HepG2 (cell line): ENCODE measurements around the gene CNOT1. TPM values are rescaled to one million over a fixed set of nuclear protein-coding genes. Genes with fewer than 3 reads are reported as not detected.

Experiments
- FLYWCH1 ChIP-seq: sonication (generic); formaldehyde crosslinking; IDR thresholded peaks from 2 replicates; pipeline ENCODE4 v1.8.1; 2023; ENCODE audit warnings: mild to moderate bottlenecking, missing genetic modification reagents
- GATA4 ChIP-seq: sonication (generic); IDR thresholded peaks from 2 replicates; pipeline ENCODE4 v1.6.1; 2016; ENCODE audit warnings: antibody characterized with exemption, low read depth, borderline replicate concordance
- ISL2 ChIP-seq: sonication (generic); formaldehyde crosslinking; IDR thresholded peaks from 2 replicates; pipeline ENCODE4 v1.5.0; 2020; ENCODE audit warnings: missing genetic modification reagents
- MBNL3 ChIP-seq: fragments of 250-450 bp; sonication (Bioruptor Pico); conservative IDR thresholded peaks from 2 replicates; pipeline ENCODE4 v1.8.0; 2022; ENCODE audit warnings: mild to moderate bottlenecking, inconsistent platforms
- PRMT3 ChIP-seq: sonication (generic); formaldehyde crosslinking; IDR thresholded peaks from 2 replicates; pipeline ENCODE4 v1.8.1; 2022; ENCODE audit warnings: low read depth, mild to moderate bottlenecking, moderate library complexity, missing genetic modification reagents, borderline replicate concordance
- REXO4 ChIP-seq: sonication (generic); formaldehyde crosslinking; IDR thresholded peaks from 2 replicates; pipeline ENCODE4 v1.8.0; 2022; ENCODE audit warnings: missing genetic modification reagents, mild to moderate bottlenecking, borderline replicate concordance
- RNF219 ChIP-seq: sonication (generic); formaldehyde crosslinking; IDR thresholded peaks from 2 replicates; pipeline ENCODE4 v1.5.0; 2020; ENCODE audit warnings: mild to moderate bottlenecking, missing genetic modification reagents
- SAFB2 ChIP-seq: sonication (generic); formaldehyde crosslinking; IDR thresholded peaks from 2 replicates; pipeline ENCODE4 v1.5.1; 2020; ENCODE audit warnings: missing genetic modification reagents, low read depth, mild to moderate bottlenecking, borderline replicate concordance
- SALL1 ChIP-seq: sonication (generic); formaldehyde crosslinking; IDR thresholded peaks from 2 replicates; pipeline ENCODE4 v1.8.0; 2022; ENCODE audit warnings: mild to moderate bottlenecking, missing genetic modification reagents
- SMC3 ChIP-seq: IDR thresholded peaks from 2 replicates; pipeline ENCODE4 v1.6.1; 2011; ENCODE audit warnings: low read length, improper control_type of control experiment
- TBX2 ChIP-seq: sonication (generic); formaldehyde crosslinking; IDR thresholded peaks from 2 replicates; pipeline ENCODE4 v1.5.0; 2020; ENCODE audit warnings: missing genetic modification reagents, mild to moderate bottlenecking, borderline replicate concordance
- TEAD3 ChIP-seq: optimal IDR thresholded peaks from 2 replicates; pipeline ENCODE3; 2016; ENCODE audit warnings: borderline replicate concordance
- TOPORS ChIP-seq: sonication (generic); formaldehyde crosslinking; IDR thresholded peaks from 2 replicates; pipeline ENCODE4 v1.8.0; 2023; ENCODE audit warnings: mild to moderate bottlenecking, missing genetic modification reagents
- ZNF205 ChIP-seq: IDR thresholded peaks from 2 replicates; pipeline ENCODE4 v1.6.1; 2018; ENCODE audit warnings: missing biosample characterization, missing genetic modification reagents
- ZNF276 ChIP-seq: sonication (generic); formaldehyde crosslinking; IDR thresholded peaks from 2 replicates; pipeline ENCODE4 v1.4.0; 2020; ENCODE audit warnings: mild to moderate bottlenecking, low read depth, missing genetic modification reagents
- ZNF570 ChIP-seq: sonication (generic); formaldehyde crosslinking; IDR thresholded peaks from 2 replicates; pipeline ENCODE4 v1.4.0; 2020; ENCODE audit warnings: mild to moderate bottlenecking, missing genetic modification reagents, borderline replicate concordance
- polyA plus RNA-seq, 8 experiments: library from polyadenylated mRNA; depleted of rRNA in 3 of 8; stranded (reverse) in 7 of 8; unstranded in 1 of 8; fragments of >200 nt; fragmentation: Illumina TruSeq in 4 of 8; extraction: Trizol in 4 of 8; gene quantifications; 2 replicates each; pipeline versions ENCODE4 v1.2.1 to v1.2.3, GENCODE V29; 2011 to 2016; ENCODE audit warnings: low read depth in 4 of 8, missing spikeins in 1 of 8, mixed read lengths in 1 of 8; ENCODE audit not compliant: insufficient read depth in 1 of 8
- total RNA-seq, 5 experiments: library from RNA; depleted of rRNA; stranded (reverse); fragments of >200 nt; fragmentation: Illumina TruSeq; extraction: Trizol; gene quantifications; 2 replicates each; pipeline ENCODE4 v1.2.3, GENCODE V29; 2016; ENCODE audit warnings: low read depth in 1 of 5
- TF ChIP-seq, protein P1 (sequence below): IDR thresholded peaks from 2 replicates; pipeline ENCODE4 v1.6.1; 2012; ENCODE audit warnings: inconsistent platforms
- TF ChIP-seq, protein P2 (sequence below): sonication (generic); formaldehyde crosslinking; IDR thresholded peaks from 2 replicates; pipeline ENCODE4 v1.4.0; 2020; ENCODE audit warnings: missing genetic modification reagents
- TF ChIP-seq, protein P3 (sequence below), 2 experiments: sonication (generic) in 1 of 2; formaldehyde crosslinking in 1 of 2; IDR thresholded peaks; 2 replicates each; pipeline versions ENCODE4 v1.4.0 to v1.6.1; 2018 to 2020; ENCODE audit warnings: missing genetic modification reagents in 2 of 2, borderline replicate concordance in 1 of 2, low read depth in 1 of 2, mild to moderate bottlenecking in 1 of 2, missing biosample characterization in 1 of 2

Gene CNOT1
- total and polyA plus RNA-seq, 2 of the 13 experiments (the other 11 are each of a cell fraction or from before 2014, with no cell fraction given) = 188 to 232 TPM

GRCh38 chr16:58487566-58488351, 141.9 kb downstream of the CNOT1 start (continued):
- TF ChIP-seq ZNF276 (CRISPR knock-in tag) = 0 out of 2 replicates have a peak, but pooled peaks have one; percentile 76
- peak; percentile 61; the same call in 1 of the 2 replicates for TF ChIP-seq SAFB2
- no peak for TF ChIP-seq ISL2 (CRISPR knock-in tag)
- TF ChIP-seq, protein P1, sequence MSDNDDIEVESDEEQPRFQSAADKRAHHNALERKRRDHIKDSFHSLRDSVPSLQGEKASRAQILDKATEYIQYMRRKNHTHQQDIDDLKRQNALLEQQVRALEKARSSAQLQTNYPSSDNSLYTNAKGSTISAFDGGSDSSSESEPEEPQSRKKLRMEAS = peak; percentile 73; the same call in 1 of the 2 replicates
- peak; percentile 68; the same call in 1 of the 2 replicates for TF ChIP-seq SMC3
- TF ChIP-seq, protein P2, sequence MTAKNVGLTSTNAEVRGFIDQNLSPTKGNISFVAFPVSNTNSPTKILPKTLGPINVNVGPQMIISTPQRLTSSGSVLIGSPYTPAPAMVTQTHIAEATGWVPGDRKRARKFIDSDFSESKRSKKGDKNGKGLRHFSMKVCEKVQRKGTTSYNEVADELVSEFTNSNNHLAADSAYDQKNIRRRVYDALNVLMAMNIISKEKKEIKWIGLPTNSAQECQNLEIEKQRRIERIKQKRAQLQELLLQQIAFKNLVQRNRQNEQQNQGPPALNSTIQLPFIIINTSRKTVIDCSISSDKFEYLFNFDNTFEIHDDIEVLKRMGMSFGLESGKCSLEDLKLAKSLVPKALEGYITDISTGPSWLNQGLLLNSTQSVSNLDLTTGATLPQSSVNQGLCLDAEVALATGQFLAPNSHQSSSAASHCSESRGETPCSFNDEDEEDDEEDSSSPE (CRISPR knock-in tag) = peak; percentile 49; the same call in 1 of the 2 replicates
- TF ChIP-seq SALL1 (CRISPR knock-in tag) = peak; percentile 86
- no peak for TF ChIP-seq ZNF570 (CRISPR knock-in tag)
- TF ChIP-seq GATA4 = no peak
- no peak for TF ChIP-seq FLYWCH1 (CRISPR knock-in tag)
- peak; percentile 81 for TF ChIP-seq TEAD3 (CRISPR knock-in tag)
- TF ChIP-seq REXO4 (CRISPR knock-in tag) = no peak
- no peak for TF ChIP-seq PRMT3 (CRISPR knock-in tag)
- no peak for TF ChIP-seq MBNL3 (CRISPR knock-in tag)
- TF ChIP-seq RNF219 = no peak
- TF ChIP-seq TOPORS (CRISPR knock-in tag) = no peak
- TF ChIP-seq, protein P3, sequence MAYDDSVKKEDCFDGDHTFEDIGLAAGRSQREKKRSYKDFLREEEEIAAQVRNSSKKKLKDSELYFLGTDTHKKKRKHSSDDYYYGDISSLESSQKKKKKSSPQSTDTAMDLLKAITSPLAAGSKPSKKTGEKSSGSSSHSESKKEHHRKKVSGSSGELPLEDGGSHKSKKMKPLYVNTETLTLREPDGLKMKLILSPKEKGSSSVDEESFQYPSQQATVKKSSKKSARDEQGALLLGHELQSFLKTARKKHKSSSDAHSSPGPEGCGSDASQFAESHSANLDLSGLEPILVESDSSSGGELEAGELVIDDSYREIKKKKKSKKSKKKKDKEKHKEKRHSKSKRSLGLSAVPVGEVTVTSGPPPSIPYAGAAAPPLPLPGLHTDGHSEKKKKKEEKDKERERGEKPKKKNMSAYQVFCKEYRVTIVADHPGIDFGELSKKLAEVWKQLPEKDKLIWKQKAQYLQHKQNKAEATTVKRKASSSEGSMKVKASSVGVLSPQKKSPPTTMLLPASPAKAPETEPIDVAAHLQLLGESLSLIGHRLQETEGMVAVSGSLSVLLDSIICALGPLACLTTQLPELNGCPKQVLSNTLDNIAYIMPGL (CRISPR knock-in tag; IDR thresholded peaks at IDR 0.05; ENCODE audit: borderline replicate concordance in 1 of 2, low read depth in 1 of 2) = peak; percentile 54 to 79; a peak in 3 of 4 replicates
- TF ChIP-seq ZNF205 = 0 out of 2 replicates have a peak, but pooled peaks have one; percentile 48
- TF ChIP-seq TBX2 = peak; percentile 39; the same call in 1 of the 2 replicates
